GM23248 (cell line): Measurements from ENCODE around the gene CCDC201. TPM values are rescaled to one million over a fixed set of nuclear protein-coding genes. Genes with fewer than 3 reads are reported as not detected.

ENCODE experiments used
- polyA plus RNA-seq: library from polyadenylated mRNA; unstranded; fragments of >200 nt; fragmentation: Nextera tagmentation; extraction: Ambion mirVana; gene quantifications from 2 replicates; pipeline ENCODE4 v1.2.1, GENCODE V29; 2016
- small RNA-seq: library from RNA; depleted of rRNA; stranded (forward); fragments of <200 nt; gene quantifications from one replicate; pipeline ENCODE3, GENCODE V24; 2014; ENCODE audit warnings: low read depth, low replicate concordance
- total RNA-seq: library from RNA; depleted of rRNA; stranded (reverse); fragments of >200 nt; shearing (Covaris generic); gene quantifications from 2 replicates; pipeline ENCODE4 v1.2.3, GENCODE V29; 2014; rRNA removed

Gene CCDC201
- total and polyA plus RNA-seq, 2 experiments from 2014 or later = not detected

Small RNA genes lying within 50 kb of the gene (small RNA-seq; reads per million reads assigned to genes)
- gene RNU6-326P = not detected

Other genes with a start within 250 kb of the CCDC201 start
- gene IGFBP1, start 15.4 kb upstream of the CCDC201 start, total RNA-seq = 1.3 TPM in 1 of 2 replicates, not detected in the other
- gene IGFBP1, start 15.4 kb upstream of the CCDC201 start, polyA plus RNA-seq = 0.34 and 0.50 TPM in 2 replicates
- gene IGFBP3, start 48.2 kb upstream of the CCDC201 start, total RNA-seq = 29,310 and 34,986 TPM in 2 replicates
- gene IGFBP3, start 48.2 kb upstream of the CCDC201 start, polyA plus RNA-seq = 17,437 and 17,601 TPM in 2 replicates